ENCODE results near the gene NKX1-2.

The NKX1-2 gene

GRCh38 chr10:124450012-124450782, at the start of gene NKX1-2:
Gene NKX1-2 (minus strand): TSS chr10:124450035. CDS start chr10:124449943, 92 bp downstream.
- no peak for DNase-seq (ENCODE audit: low read depth in 1 of 2, low spot score in 1 of 2)

GRCh38 chr10:124498056-124498455, 48.2 kb upstream of the NKX1-2 start:
- DNase-seq (ENCODE audit: low read depth in 1 of 2, low spot score in 1 of 2), result no peak

GRCh38 chr10:124497196-124497881, 47.5 kb upstream of the NKX1-2 start:
- DNase-seq (ENCODE audit: low read depth in 1 of 2, low spot score in 1 of 2), result no peak

- no peak for DNase-seq (ENCODE audit: low read depth in 1 of 2, low spot score in 1 of 2)
Measured at GRCh38 chr10:124496620-124497019, 46.8 kb upstream of the NKX1-2 start.

- no peak for DNase-seq (ENCODE audit: low read depth in 1 of 2, low spot score in 1 of 2)
Measured at GRCh38 chr10:124496150-124496549, 46.3 kb upstream of the NKX1-2 start.

GRCh38 chr10:124495725-124496124, 45.9 kb upstream of the NKX1-2 start:
- no peak for DNase-seq (ENCODE audit: low read depth in 1 of 2, low spot score in 1 of 2)

GRCh38 chr10:124495162-124495561, 45.3 kb upstream of the NKX1-2 start:
- DNase-seq (ENCODE audit: low read depth in 1 of 2, low spot score in 1 of 2), result no peak

GRCh38 chr10:124494046-124494807, 44.4 kb upstream of the NKX1-2 start:
- DNase-seq (ENCODE audit: low read depth in 1 of 2, low spot score in 1 of 2), result no peak

- DNase-seq (ENCODE audit: low read depth in 1 of 2, low spot score in 1 of 2), result no peak
Measured at GRCh38 chr10:124493214-124493882, 43.5 kb upstream of the NKX1-2 start.

GRCh38 chr10:124492266-124492665, 42.4 kb upstream of the NKX1-2 start:
- no peak for DNase-seq (ENCODE audit: low read depth in 1 of 2, low spot score in 1 of 2)

GRCh38 chr10:124491105-124491504, 41.3 kb upstream of the NKX1-2 start:
- DNase-seq (ENCODE audit: low read depth in 1 of 2, low spot score in 1 of 2), result no peak

GRCh38 chr10:124486635-124487034, 36.8 kb upstream of the NKX1-2 start:
- no peak for DNase-seq (ENCODE audit: low read depth in 1 of 2, low spot score in 1 of 2)

- DNase-seq (ENCODE audit: low read depth in 1 of 2, low spot score in 1 of 2), result no peak
Measured at GRCh38 chr10:124484661-124485060, 34.8 kb upstream of the NKX1-2 start.

GRCh38 chr10:124484031-124484430, 34.2 kb upstream of the NKX1-2 start:
- DNase-seq (ENCODE audit: low read depth in 1 of 2, low spot score in 1 of 2), result no peak

GRCh38 chr10:124482876-124483275, 33.0 kb upstream of the NKX1-2 start:
- DNase-seq (ENCODE audit: low read depth in 1 of 2, low spot score in 1 of 2), result no peak

- DNase-seq (ENCODE audit: low read depth in 1 of 2, low spot score in 1 of 2), result no peak
Measured at GRCh38 chr10:124482236-124482800, 32.5 kb upstream of the NKX1-2 start.

GRCh38 chr10:124481717-124482116, 31.9 kb upstream of the NKX1-2 start:
- no peak for DNase-seq (ENCODE audit: low read depth in 1 of 2, low spot score in 1 of 2)

- DNase-seq (ENCODE audit: low read depth in 1 of 2, low spot score in 1 of 2), result no peak
Measured at GRCh38 chr10:124480860-124481259, 31.0 kb upstream of the NKX1-2 start.

- DNase-seq (ENCODE audit: low read depth in 1 of 2, low spot score in 1 of 2), result no peak
Measured at GRCh38 chr10:124478515-124478914, 28.7 kb upstream of the NKX1-2 start.

- no peak for DNase-seq (ENCODE audit: low read depth in 1 of 2, low spot score in 1 of 2)
Measured at GRCh38 chr10:124477614-124478363, 28.0 kb upstream of the NKX1-2 start.

Measured in activated CD4-positive, alpha-beta T cell treated with anti-CD3 and anti-CD28 coated beads, Interleukin-2, amount 50 U/mL, for 24 hours (primary cell).